GM12872 (cell line): Measurements from ENCODE around the gene PTPRS.

Experiments used
- CTCF ChIP-seq: IDR thresholded peaks from 3 replicates; pipeline ENCODE4 v1.5.1; 2011; ENCODE audit warnings: low read depth, mild to moderate bottlenecking, low read length, moderate library complexity; ENCODE audit not compliant: insufficient read depth

PTPRS gene

GRCh38 chr19:5369962-5370367 lies 29.4 kb upstream of the PTPRS start:
- peak; percentile 85 for TF ChIP-seq CTCF

GRCh38 chr19:5369304-5369703 lies 28.7 kb upstream of the PTPRS start:
- TF ChIP-seq CTCF, result no peak

- no peak for TF ChIP-seq CTCF
Observed at GRCh38 chr19:5367530-5368133, 27.0 kb upstream of the PTPRS start.

GRCh38 chr19:5365905-5366304 lies 25.3 kb upstream of the PTPRS start:
- no peak for TF ChIP-seq CTCF

GRCh38 chr19:5364674-5365073 lies 24.1 kb upstream of the PTPRS start:
- no peak for TF ChIP-seq CTCF

GRCh38 chr19:5361407-5361806 lies 20.8 kb upstream of the PTPRS start:
- no peak for TF ChIP-seq CTCF

GRCh38 chr19:5360003-5360780 lies 19.6 kb upstream of the PTPRS start:
- TF ChIP-seq CTCF, result no peak
